PC-9 (cell line): ENCODE results near the gene FBXL17.

Source experiments
- CTCF ChIP-seq: fragments of 200-600 bp; sonication (generic); conservative IDR thresholded peaks from 2 replicates; pipeline ENCODE4 v1.6.1; 2017; ENCODE audit warnings: mixed run types, antibody characterized with exemption, mild to moderate bottlenecking, moderate library complexity
- EZH2 ChIP-seq: fragments of 200-600 bp; sonication (generic); IDR thresholded peaks from 2 replicates; pipeline ENCODE4 v1.8.0; 2017; ENCODE audit warnings: antibody characterized with exemption, low read depth

- TF ChIP-seq CTCF = no peak
- TF ChIP-seq EZH2 = no peak
Measured at GRCh38 chr5:107860044-107860443, 521.9 kb downstream of the FBXL17 start.
